HEK293 (cell line): Measurements from ENCODE around the gene GPR132.

Experiments
- CTCF ChIP-seq: fragments of 450-650 bp; formaldehyde crosslinking; IDR thresholded peaks from 2 replicates; pipeline ENCODE4 v1.5.1; 2016; ENCODE audit warnings: missing biosample characterization, missing genetic modification characterization
- MEIS1 ChIP-seq: sonication (generic); formaldehyde crosslinking; IDR thresholded peaks from 2 replicates; pipeline ENCODE4 v1.8.1; 2022; ENCODE audit warnings: missing genetic modification reagents, mild to moderate bottlenecking, borderline replicate concordance
- MYNN ChIP-seq: fragments of 450-650 bp; formaldehyde crosslinking; IDR thresholded peaks from 2 replicates; pipeline ENCODE4 v1.5.1; 2016; ENCODE audit warnings: missing biosample characterization, missing genetic modification characterization, borderline replicate concordance
- PRDM1 ChIP-seq: fragments of 450-650 bp; formaldehyde crosslinking; IDR thresholded peaks from 2 replicates; pipeline ENCODE4; 2016; ENCODE audit warnings: missing biosample characterization, missing genetic modification characterization
- SETDB1 ChIP-seq: IDR thresholded peaks from one replicate; pipeline ENCODE4 v1.6.1; 2017; ENCODE audit warnings: mild to moderate bottlenecking, low read length, moderate library complexity, mixed read lengths; ENCODE audit not compliant: insufficient read length
- ZNF274 ChIP-seq, 2 experiments: fragments of 200-500 bp in 1 of 2; fragments of 450-650 bp in 1 of 2; sonication (Bioruptor generic) in 1 of 2; formaldehyde crosslinking in 1 of 2; IDR thresholded peaks; 2 replicates each; pipeline versions ENCODE4 v1.5.1 to v1.6.1; 2014 to 2016; ENCODE audit warnings: borderline replicate concordance in 1 of 2, inconsistent platforms in 1 of 2, low read length in 1 of 2, missing biosample characterization in 1 of 2, missing genetic modification characterization in 1 of 2
- ZNF398 ChIP-seq: fragments of 450-650 bp; formaldehyde crosslinking; IDR thresholded peaks from 2 replicates; pipeline ENCODE4 v1.5.1; 2017; ENCODE audit warnings: missing biosample characterization, missing genetic modification characterization
- ZNF433 ChIP-seq: fragments of 450-650 bp; formaldehyde crosslinking; IDR thresholded peaks from 2 replicates; pipeline ENCODE4 v1.5.1; 2016; ENCODE audit warnings: missing biosample characterization, missing genetic modification characterization, low read depth
- ZNF514 ChIP-seq: fragments of 450-650 bp; formaldehyde crosslinking; IDR thresholded peaks from 2 replicates; pipeline ENCODE4 v1.5.1; 2016; ENCODE audit warnings: missing biosample characterization, missing genetic modification characterization
- ZNF596 ChIP-seq: fragments of 450-650 bp; IDR thresholded peaks from 2 replicates; pipeline ENCODE4 v1.5.0; 2018; ENCODE audit warnings: missing biosample characterization, mild to moderate bottlenecking, missing genetic modification characterization, moderate library complexity
- ZNF623 ChIP-seq: fragments of 450-650 bp; formaldehyde crosslinking; IDR thresholded peaks from 2 replicates; pipeline ENCODE4 v1.5.1; 2016; ENCODE audit warnings: missing biosample characterization, missing genetic modification characterization
- ZNF785 ChIP-seq: fragments of 450-650 bp; formaldehyde crosslinking; IDR thresholded peaks from 2 replicates; pipeline ENCODE4 v1.5.1; 2016; ENCODE audit warnings: missing biosample characterization, missing genetic modification characterization
- ZNF792 ChIP-seq: fragments of 450-650 bp; formaldehyde crosslinking; IDR thresholded peaks from 2 replicates; pipeline ENCODE4 v1.5.1; 2016; ENCODE audit warnings: missing biosample characterization, missing genetic modification characterization
- ZNF830 ChIP-seq: fragments of 450-650 bp; IDR thresholded peaks from 2 replicates; pipeline ENCODE4 v1.5.0; 2018; ENCODE audit warnings: missing biosample characterization, missing genetic modification characterization, low read depth, mild to moderate bottlenecking, moderate library complexity

GRCh38 chr14:105026033-105026785, 39.0 kb downstream of the GPR132 start:
- TF ChIP-seq CTCF (tag by site-specific recombination) (no peak), MYNN (no peak), PRDM1 (tag by site-specific recombination) (peak; percentile 93), MEIS1 (CRISPR knock-in tag) (no peak), ZNF623 (tag by site-specific recombination) (no peak), ZNF785 (tag by site-specific recombination) (no peak), ZNF830 (tag by site-specific recombination) (no peak), ZNF514 (tag by site-specific recombination) (no peak), ZNF792 (tag by site-specific recombination) (no peak), ZNF274 (IDR thresholded peaks at IDR 0.05; ENCODE audit: low read length) (no peak), ZNF274 (tag by site-specific recombination; IDR thresholded peaks at IDR 0.05; ENCODE audit: borderline replicate concordance) (no peak), SETDB1 (no peak), ZNF433 (tag by site-specific recombination) (no peak), ZNF596 (tag by site-specific recombination) (no peak), ZNF398 (tag by site-specific recombination) (no peak)
